HepG2 (cell line): ENCODE measurements around the gene SH2D6. TPM values are rescaled to one million over a fixed set of nuclear protein-coding genes. Genes with fewer than 3 reads are reported as not detected.

Experiments
- DDIT3 ChIP-seq: sonication (generic); formaldehyde crosslinking; IDR thresholded peaks from 2 replicates; pipeline ENCODE4 v1.4.0; 2020; ENCODE audit warnings: mild to moderate bottlenecking, missing genetic modification reagents
- FIP1L1 ChIP-seq: fragments of 200-400 bp; formaldehyde crosslinking; IDR thresholded peaks from 2 replicates; pipeline ENCODE4 v1.6.1; 2018; ENCODE audit warnings: low read depth, mild to moderate bottlenecking, low read length, moderate library complexity, borderline replicate concordance; ENCODE audit not compliant: insufficient read depth
- HOXD1 ChIP-seq: sonication (generic); formaldehyde crosslinking; IDR thresholded peaks from 2 replicates; pipeline ENCODE4 v1.5.0; 2020; ENCODE audit warnings: missing genetic modification reagents
- MED8 ChIP-seq: sonication (generic); formaldehyde crosslinking; IDR thresholded peaks from 2 replicates; pipeline ENCODE4 v1.8.1; 2023; ENCODE audit warnings: mild to moderate bottlenecking, missing genetic modification reagents; ENCODE audit not compliant: insufficient replicate concordance
- MEIS1 ChIP-seq: sonication (generic); formaldehyde crosslinking; IDR thresholded peaks from 2 replicates; pipeline ENCODE4 v1.9.0; 2021; ENCODE audit warnings: mild to moderate bottlenecking, missing genetic modification reagents, moderate library complexity, borderline replicate concordance
- NCOA5 ChIP-seq: sonication (generic); formaldehyde crosslinking; IDR thresholded peaks from 2 replicates; pipeline ENCODE4 v1.4.0; 2020; ENCODE audit warnings: missing genetic modification reagents
- NR2F1 ChIP-seq, 2 experiments: fragments of 450-650 bp in 1 of 2; formaldehyde crosslinking in 1 of 2; IDR thresholded peaks; 2 replicates each; pipeline versions ENCODE4 v1.5.0 to v1.6.1; 2016 to 2020; ENCODE audit warnings: mild to moderate bottlenecking in 1 of 2, missing compliant biosample characterization in 1 of 2, missing genetic modification reagents in 1 of 2, moderate library complexity in 1 of 2
- NR2F6 ChIP-seq, 2 experiments: IDR thresholded peaks; 2 replicates each; pipeline ENCODE4 v1.6.1; 2016; ENCODE audit warnings: antibody characterized with exemption in 1 of 2, mild to moderate bottlenecking in 1 of 2
- REXO4 ChIP-seq: sonication (generic); formaldehyde crosslinking; IDR thresholded peaks from 2 replicates; pipeline ENCODE4 v1.8.0; 2022; ENCODE audit warnings: missing genetic modification reagents, mild to moderate bottlenecking, borderline replicate concordance
- STAT6 ChIP-seq: sonication (generic); formaldehyde crosslinking; IDR thresholded peaks from 2 replicates; pipeline ENCODE4 v1.4.0; 2020; ENCODE audit warnings: missing genetic modification reagents, mild to moderate bottlenecking, borderline replicate concordance
- WIZ ChIP-seq: sonication (generic); formaldehyde crosslinking; IDR thresholded peaks from 2 replicates; pipeline ENCODE4 v1.5.1; 2020; ENCODE audit warnings: mild to moderate bottlenecking, missing genetic modification reagents
- YEATS4 ChIP-seq: sonication (generic); formaldehyde crosslinking; IDR thresholded peaks from 2 replicates; pipeline ENCODE4 v1.4.0; 2020; ENCODE audit warnings: missing genetic modification reagents, borderline replicate concordance
- ZBTB49 ChIP-seq: sonication (generic); formaldehyde crosslinking; IDR thresholded peaks from 2 replicates; pipeline ENCODE4 v1.4.0; 2020; ENCODE audit warnings: missing genetic modification reagents, borderline replicate concordance
- ZFP62 ChIP-seq: sonication (generic); formaldehyde crosslinking; IDR thresholded peaks from 2 replicates; pipeline ENCODE4 v1.4.0; 2020; ENCODE audit warnings: missing genetic modification reagents
- ZNF431 ChIP-seq: sonication (generic); formaldehyde crosslinking; IDR thresholded peaks from 2 replicates; pipeline ENCODE4 v1.9.0; 2022; ENCODE audit warnings: missing genetic modification reagents, low read depth, mild to moderate bottlenecking, borderline replicate concordance
- ZNF501 ChIP-seq: sonication (generic); formaldehyde crosslinking; IDR thresholded peaks from 2 replicates; pipeline ENCODE4 v1.5.1; 2020; ENCODE audit warnings: mild to moderate bottlenecking, moderate library complexity, missing genetic modification reagents
- ZNF546 ChIP-seq: sonication (generic); formaldehyde crosslinking; conservative IDR thresholded peaks from 2 replicates; pipeline ENCODE4 v1.8.1; 2023; ENCODE audit warnings: mild to moderate bottlenecking, missing genetic modification reagents
- ZNF558 ChIP-seq: sonication (generic); formaldehyde crosslinking; IDR thresholded peaks from 2 replicates; pipeline ENCODE4 v1.9.0; 2022; ENCODE audit warnings: mild to moderate bottlenecking, missing genetic modification reagents, borderline replicate concordance
- ZNF616 ChIP-seq: sonication (generic); formaldehyde crosslinking; IDR thresholded peaks from 2 replicates; pipeline ENCODE4 v1.5.0; 2020; ENCODE audit warnings: low read depth, mild to moderate bottlenecking, missing genetic modification reagents
- ZNF704 ChIP-seq: sonication (generic); formaldehyde crosslinking; IDR thresholded peaks from 2 replicates; pipeline ENCODE4 v1.8.1; 2023; ENCODE audit warnings: mild to moderate bottlenecking, inconsistent platforms, moderate library complexity, missing genetic modification reagents, borderline replicate concordance
- ZNF816 ChIP-seq: sonication (generic); formaldehyde crosslinking; IDR thresholded peaks from 2 replicates; pipeline ENCODE4 v1.8.0; 2022; ENCODE audit warnings: missing genetic modification reagents, mild to moderate bottlenecking, borderline replicate concordance
- ZNF83 ChIP-seq: sonication (generic); formaldehyde crosslinking; IDR thresholded peaks from 2 replicates; pipeline ENCODE4 v1.4.0; 2020; ENCODE audit warnings: missing genetic modification reagents, mild to moderate bottlenecking, borderline replicate concordance
- ZSCAN12 ChIP-seq: sonication (generic); formaldehyde crosslinking; IDR thresholded peaks from 2 replicates; pipeline ENCODE4 v1.9.0; 2021; ENCODE audit warnings: mild to moderate bottlenecking, missing genetic modification reagents
- polyA plus RNA-seq, 8 experiments: library from polyadenylated mRNA; depleted of rRNA in 3 of 8; stranded (reverse) in 7 of 8; unstranded in 1 of 8; fragments of >200 nt; fragmentation: Illumina TruSeq in 4 of 8; extraction: Trizol in 4 of 8; gene quantifications; 2 replicates each; pipeline versions ENCODE4 v1.2.1 to v1.2.3, GENCODE V29; 2011 to 2016; ENCODE audit warnings: low read depth in 4 of 8, missing spikeins in 1 of 8, mixed read lengths in 1 of 8; ENCODE audit not compliant: insufficient read depth in 1 of 8
- total RNA-seq, 5 experiments: library from RNA; depleted of rRNA; stranded (reverse); fragments of >200 nt; fragmentation: Illumina TruSeq; extraction: Trizol; gene quantifications; 2 replicates each; pipeline ENCODE4 v1.2.3, GENCODE V29; 2016; ENCODE audit warnings: low read depth in 1 of 5

Gene SH2D6
- total and polyA plus RNA-seq, 2 of the 13 experiments (the other 11 are each of a cell fraction or from before 2014, with no cell fraction given), result 0.11 to 0.26 TPM

- TF ChIP-seq ZNF704 (CRISPR knock-in tag) (no peak), NR2F6 (IDR thresholded peaks at IDR 0.05) (peak; percentile 36; the same call in 1 of the 2 replicates), NR2F6 (CRISPR knock-in tag; IDR thresholded peaks at IDR 0.05) (peak; percentile 19), MED8 (CRISPR knock-in tag) (no peak), REXO4 (no peak), ZNF816 (CRISPR knock-in tag) (no peak), WIZ (CRISPR knock-in tag) (no peak), ZNF501 (CRISPR knock-in tag) (peak; percentile 65), FIP1L1 (no peak), ZFP62 (CRISPR knock-in tag) (no peak), NR2F1 (CRISPR knock-in tag; IDR thresholded peaks at IDR 0.05) (no peak), ZNF83 (CRISPR knock-in tag) (no peak), DDIT3 (CRISPR knock-in tag) (no peak), ZNF546 (CRISPR knock-in tag) (no peak), YEATS4 (CRISPR knock-in tag) (peak; percentile 26; the same call in 1 of the 2 replicates), STAT6 (CRISPR knock-in tag) (peak; percentile 80; the same call in 1 of the 2 replicates), ZSCAN12 (CRISPR knock-in tag) (no peak), ZBTB49 (CRISPR knock-in tag) (0 out of 2 replicates have a peak, but pooled peaks have one; percentile 43), ZNF431 (no peak; the same call in 1 of the 2 replicates), ZNF558 (CRISPR knock-in tag) (peak; percentile 53; the same call in 1 of the 2 replicates), ZNF616 (CRISPR knock-in tag) (no peak), HOXD1 (CRISPR knock-in tag) (peak; percentile 73; the same call in 1 of the 2 replicates), NCOA5 (no peak), MEIS1 (CRISPR knock-in tag) (peak; percentile 80; the same call in 1 of the 2 replicates)
These were observed 50.3 kb downstream of the SH2D6 start (continued) for GRCh38 chr2:85468704-85469349.
